Prostate gland (tissue), 2 donors: Measurements from ENCODE around the gene CLIC3. TPM values are rescaled to one million over a fixed set of nuclear protein-coding genes. Genes with fewer than 3 reads are reported as not detected.

Experiments used
- DNase-seq: peaks from one replicate; pipeline ENCODE4 v3.0.0-alpha.2; 2019; ENCODE audit warnings: low spot score
- H3K27ac ChIP-seq, 2 donors: fragments of 200-600 bp; sonication (generic); 2 replicates each; pipeline ENCODE4 v1.5.1; 2017 to 2019
- H3K27me3 ChIP-seq: fragments of 200-600 bp; sonication (generic); replicated peaks from 2 replicates; pipeline ENCODE4 v1.5.1; 2019; ENCODE audit not compliant: insufficient read depth
- H3K36me3 ChIP-seq, 2 donors: fragments of 200-600 bp; sonication (generic); 1 replicate in 1 of 2; 2 replicates in 1 of 2; pipeline versions ENCODE4 v1.5.1 to v1.8.1; 2017 to 2019
- H3K4me1 ChIP-seq: fragments of 200-600 bp; sonication (generic); replicated peaks from 2 replicates; pipeline ENCODE4 v1.5.1; 2019
- H3K4me3 ChIP-seq, 2 donors: fragments of 200-600 bp; sonication (generic); 2 replicates each; pipeline ENCODE4 v1.5.1; 2017 to 2019
- H3K9me3 ChIP-seq: fragments of 200-600 bp; sonication (generic); 2 replicates; pipeline ENCODE4 v1.5.1; 2017
- CTCF ChIP-seq, 4 experiments: fragments of 200-600 bp in 2 of 4; fragments of 450-650 bp in 2 of 4; sonication (generic) in 2 of 4; IDR thresholded peaks; 1 replicate in 3 of 4; 2 replicates in 1 of 4; pipeline ENCODE4 v1.5.1; 2016 to 2019; ENCODE audit warnings: antibody characterized with exemption in 4 of 4, mild to moderate bottlenecking in 2 of 4, moderate library complexity in 2 of 4
- POLR2A ChIP-seq: fragments of 450-650 bp; IDR thresholded peaks from one replicate; pipeline ENCODE4 v1.6.1; 2016; ENCODE audit warnings: antibody characterized with exemption, mild to moderate bottlenecking
- POLR2AphosphoS5 ChIP-seq: sonication (generic); formaldehyde crosslinking; IDR thresholded peaks from one replicate; pipeline ENCODE4 v1.6.1; 2017; ENCODE audit warnings: antibody characterized with exemption
- WGBS: methylation state at CpG from one replicate; pipeline ENCODE4 v1.1.5; 2018; 5-methylcytosine and 5-hydroxymethylcytosine counted together
- intact Hi-C: fragments of 100-400 bp; cut with DNase I; formaldehyde crosslinking; loops from one replicate; pipeline ENCODE4 v1.14.2; 2022
- total RNA-seq, 2 donors: library from RNA; depleted of rRNA; stranded (reverse); fragments of >200 nt; gene quantifications; one replicate each; pipeline ENCODE4 v1.1.0, GENCODE V29; 2016

The CLIC3 gene
- total RNA-seq, 2 donors from 2014 or later: 4.2 to 6.7 TPM

DNA sequence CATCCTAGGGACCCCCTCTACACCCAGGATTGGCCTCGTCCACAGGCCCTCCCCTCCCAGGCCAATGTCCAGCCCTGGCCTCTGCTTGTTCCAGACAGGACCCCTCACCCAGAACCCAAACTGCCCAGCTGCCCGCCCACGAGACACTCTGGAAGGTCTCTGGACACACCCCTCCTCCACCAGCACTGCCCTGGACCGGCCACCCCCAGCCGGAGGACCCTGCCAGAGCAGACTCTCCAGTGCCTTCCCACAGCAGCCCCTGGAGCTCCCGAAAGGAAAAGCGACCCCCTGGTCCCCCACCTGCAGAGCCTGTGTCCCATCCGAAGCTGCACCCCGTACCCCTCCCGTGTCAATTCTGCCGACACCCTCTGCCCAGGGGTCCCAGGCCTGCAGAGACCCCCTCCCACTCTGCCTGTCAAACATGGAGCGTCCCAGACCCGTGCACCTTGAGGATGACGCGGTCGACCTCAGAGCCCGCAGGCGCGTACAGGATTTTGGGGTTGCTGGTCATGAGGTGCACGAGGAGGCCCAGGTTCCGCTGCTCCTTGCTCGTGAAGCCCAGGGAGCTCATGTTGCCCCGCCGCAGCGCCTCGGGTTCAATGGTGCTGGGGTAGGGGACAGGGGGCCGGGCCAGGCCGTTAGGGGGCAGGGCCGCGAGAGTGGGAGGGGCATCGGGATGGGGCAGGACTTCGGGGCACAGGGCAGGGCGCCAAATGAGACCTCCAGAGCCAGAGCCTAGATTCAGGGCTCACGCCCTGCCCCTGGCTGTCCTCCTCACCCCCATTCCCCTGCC, 23.7 kb upstream of the CLIC3 start:
- no peaks in the 10 kb centered on the region for H3K4me1 ChIP-seq
- intact Hi-C loops: no loop called here
- H3K27ac ChIP-seq: no peak overlapping the region
- no peak for DNase-seq
- no peaks in the 10 kb centered on the region for H3K27me3 ChIP-seq
- no peaks in the 10 kb centered on the region for H3K9me3 ChIP-seq
- WGBS: 92% methylated on average over 34 of the region's 34 CpGs
- H3K36me3 ChIP-seq: no peaks in the 10 kb centered on the region
- no peak for TF ChIP-seq CTCF (IDR thresholded peaks at IDR 0.05)
- TF ChIP-seq POLR2A: no peak
- TF ChIP-seq POLR2AphosphoS5: no peak
- H3K4me3 ChIP-seq: no peak overlapping the region

- Histone ChIP-seq H3K27me3 (no peaks in the 10 kb centered on the region), H3K36me3 (no peaks in the 10 kb centered on the region), H3K9me3 (no peaks in the 10 kb centered on the region), H3K4me1 (no peaks in the 10 kb centered on the region), H3K4me3 (no peak overlapping the region), H3K27ac (no peak overlapping the region)
- DNase-seq: no peak
- WGBS: 92% methylated on average over 33 of the region's 36 CpGs
- TF ChIP-seq POLR2AphosphoS5: no peak
- no peak for TF ChIP-seq POLR2A
- TF ChIP-seq CTCF (IDR thresholded peaks at IDR 0.05): no peak
- intact Hi-C loops: no loop called here
These were observed 22.6 kb upstream of the CLIC3 start for GRCh38 chr9:137018761-137019559.

- intact Hi-C loops: no loop called here
- WGBS: 94% methylated on average over 40 of the region's 45 CpGs
These were observed 21.6 kb upstream of the CLIC3 start for GRCh38 chr9:137017791-137018497.

GRCh38 chr9:137017071-137017470, 20.7 kb upstream of the CLIC3 start:
- no peak for TF ChIP-seq CTCF (IDR thresholded peaks at IDR 0.05)
- TF ChIP-seq POLR2AphosphoS5: no peak
- TF ChIP-seq POLR2A: no peak
- H3K36me3 ChIP-seq: no peaks in the 10 kb centered on the region
- no peaks in the 10 kb centered on the region for H3K27me3 ChIP-seq
- intact Hi-C loops: no loop called here
- no peak overlapping the region for H3K4me3 ChIP-seq
- no peaks in the 10 kb centered on the region for H3K4me1 ChIP-seq
- H3K27ac ChIP-seq: no peak overlapping the region
- no peaks in the 10 kb centered on the region for H3K9me3 ChIP-seq
- 95% methylated on average over 24 of the region's 28 CpGs for WGBS
- no peak for DNase-seq

More at GRCh38 chr9:137017791-137018497, 21.6 kb upstream of the CLIC3 start:
- DNase-seq: no peak
- Histone ChIP-seq H3K9me3 (no peaks in the 10 kb centered on the region), H3K27me3 (no peaks in the 10 kb centered on the region), H3K4me3 (no peak overlapping the region), H3K36me3 (no peaks in the 10 kb centered on the region), H3K4me1 (no peaks in the 10 kb centered on the region), H3K27ac (no peak overlapping the region)
- TF ChIP-seq POLR2A: no peak
- TF ChIP-seq CTCF (IDR thresholded peaks at IDR 0.05): no peak
- no peak for TF ChIP-seq POLR2AphosphoS5
